SJSA1 (cell line): Measurements from ENCODE around the gene CAMKMT. TPM values are rescaled to one million over a fixed set of nuclear protein-coding genes. Genes with fewer than 3 reads are reported as not detected.

Experiments
- DNase-seq, 2 experiments: peaks; one replicate each; pipeline ENCODE4 v3.0.0-alpha.2; 2015 to 2020; ENCODE audit warnings: low spot score in 2 of 2, low read depth in 1 of 2
- H3K27ac ChIP-seq: fragments of 250-450 bp; sonication (Bioruptor Pico); 2 replicates; pipeline ENCODE4 v1.5.1; 2020; ENCODE audit warnings: mild to moderate bottlenecking, moderate library complexity
- H3K27me3 ChIP-seq: fragments of 250-450 bp; sonication (Bioruptor Pico); replicated peaks from 2 replicates; pipeline ENCODE4 v1.5.1; 2020; ENCODE audit warnings: mild to moderate bottlenecking, moderate library complexity
- H3K36me3 ChIP-seq: fragments of 250-450 bp; sonication (Bioruptor Pico); 2 replicates; pipeline ENCODE4 v1.5.1; 2020; ENCODE audit warnings: mild to moderate bottlenecking
- H3K4me1 ChIP-seq: fragments of 250-450 bp; sonication (Bioruptor Pico); replicated peaks from 2 replicates; pipeline ENCODE4 v1.6.1; 2021; ENCODE audit warnings: mild to moderate bottlenecking
- H3K4me3 ChIP-seq: fragments of 250-450 bp; sonication (Bioruptor Pico); 2 replicates; pipeline ENCODE4 v1.5.1; 2020; ENCODE audit warnings: mild to moderate bottlenecking
- H3K9me3 ChIP-seq: fragments of 250-450 bp; sonication (Bioruptor Pico); replicated peaks from 2 replicates; pipeline ENCODE4 v1.5.1; 2020; ENCODE audit warnings: mild to moderate bottlenecking
- total RNA-seq: library from RNA; depleted of rRNA; stranded (reverse); fragments of >200 nt; shearing (Covaris generic); gene quantifications from 2 replicates; pipeline ENCODE4 v1.2.3, GENCODE V29; 2014

Gene CAMKMT
- total RNA-seq, 1 experiment from 2014 or later, result 4.7 TPM

DNA sequence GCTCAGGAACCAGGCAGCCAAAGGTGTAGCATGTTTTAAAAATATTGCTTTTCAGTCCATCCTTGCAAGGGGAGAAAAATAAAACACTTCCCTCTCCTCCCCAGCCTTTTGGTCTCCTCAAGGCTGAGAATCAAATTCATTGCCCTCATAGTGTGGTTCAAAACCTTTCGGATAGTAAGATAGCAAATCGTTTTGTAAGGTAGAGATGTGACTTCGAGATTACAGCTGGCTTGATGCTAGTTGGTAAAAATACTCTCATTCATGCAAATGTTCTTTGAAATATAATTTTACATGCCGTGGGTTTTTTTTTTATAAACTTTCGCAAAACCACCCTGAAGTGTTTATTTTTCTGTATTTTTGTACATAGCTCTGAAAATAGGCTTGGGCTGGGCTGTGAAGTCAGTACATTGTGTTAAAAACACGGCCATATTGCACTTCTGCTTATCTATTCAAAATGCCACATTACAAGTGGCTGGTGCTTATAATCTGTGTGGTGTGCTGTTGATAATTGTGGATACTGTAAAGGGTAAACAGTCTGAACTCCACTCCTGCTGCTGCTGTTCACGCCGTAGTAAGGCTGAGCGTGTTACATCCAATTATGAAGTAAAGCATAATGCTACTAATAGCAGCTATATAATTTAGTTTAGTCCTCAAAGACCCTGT, 407.7 kb downstream of the CAMKMT start:
- peak in 1 of 2 experiments; percentile 16 for DNase-seq
- Histone ChIP-seq H3K27ac (no peak overlapping the region), H3K9me3 (no peaks in the 10 kb centered on the region), H3K27me3 (peaks cover 3% of the 10 kb centered on the region; the same call in 1 of the 2 replicates), H3K36me3 (no peaks in the 10 kb centered on the region), H3K4me3 (no peak overlapping the region), H3K4me1 (peaks cover 2% of the 10 kb centered on the region; the same call in 1 of the 2 replicates)

DNA sequence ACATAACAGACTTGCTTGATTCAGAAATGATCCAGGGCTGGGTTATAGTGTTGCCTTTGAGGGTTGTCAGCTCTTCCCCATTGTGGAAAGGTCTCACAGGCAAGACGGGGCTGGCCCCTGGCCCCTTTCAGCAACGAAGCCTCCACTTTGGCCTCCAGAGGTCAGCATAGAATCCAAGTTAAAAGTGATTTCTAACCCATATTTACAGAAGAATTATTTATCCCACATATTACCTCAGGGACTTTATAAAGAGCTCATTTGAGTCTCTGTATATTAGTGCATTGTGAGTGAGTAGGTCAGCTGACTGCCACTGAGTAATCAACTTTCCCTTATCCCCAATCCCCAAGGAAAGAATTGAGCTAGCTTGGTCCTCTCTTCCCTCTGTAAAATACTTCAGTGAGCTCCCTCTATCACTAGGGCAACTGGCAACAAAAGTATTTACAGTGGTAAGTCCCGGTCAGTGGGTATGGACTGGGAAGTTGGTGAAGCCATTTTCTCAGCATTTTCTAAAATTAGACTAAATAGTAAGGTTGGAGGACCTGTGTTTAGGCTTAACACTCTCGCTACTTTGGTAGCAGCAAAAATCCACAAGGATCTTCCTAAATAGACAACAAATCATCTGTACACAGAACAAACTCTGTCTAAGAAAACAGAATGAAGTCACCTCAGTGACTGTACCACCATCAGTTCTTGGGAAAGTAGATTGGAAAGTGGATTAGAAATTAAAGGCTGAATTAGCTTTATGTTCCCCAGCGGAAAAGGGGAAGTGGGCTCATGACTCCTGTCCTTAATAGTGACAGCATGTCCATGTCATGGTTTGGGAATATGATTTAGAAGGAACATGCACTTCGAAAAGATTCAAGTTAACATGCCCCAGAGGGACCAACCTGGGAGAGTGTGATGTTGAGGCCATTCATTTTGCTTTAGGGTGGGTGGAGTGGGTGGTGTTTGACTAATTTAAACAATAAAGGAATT, 408.8 kb downstream of the CAMKMT start:
- no peaks in the 10 kb centered on the region for H3K9me3 ChIP-seq
- no peak overlapping the region for H3K27ac ChIP-seq
- no peaks in the 10 kb centered on the region for H3K36me3 ChIP-seq
- 0 out of 2 replicates have a peak, but pooled peaks cover 3% of the 10 kb centered on the region for H3K27me3 ChIP-seq
- H3K4me1 ChIP-seq, result peaks cover 2% of the 10 kb centered on the region; the same call in 1 of the 2 replicates
- DNase-seq, result no peak
- no peak overlapping the region for H3K4me3 ChIP-seq

DNA sequence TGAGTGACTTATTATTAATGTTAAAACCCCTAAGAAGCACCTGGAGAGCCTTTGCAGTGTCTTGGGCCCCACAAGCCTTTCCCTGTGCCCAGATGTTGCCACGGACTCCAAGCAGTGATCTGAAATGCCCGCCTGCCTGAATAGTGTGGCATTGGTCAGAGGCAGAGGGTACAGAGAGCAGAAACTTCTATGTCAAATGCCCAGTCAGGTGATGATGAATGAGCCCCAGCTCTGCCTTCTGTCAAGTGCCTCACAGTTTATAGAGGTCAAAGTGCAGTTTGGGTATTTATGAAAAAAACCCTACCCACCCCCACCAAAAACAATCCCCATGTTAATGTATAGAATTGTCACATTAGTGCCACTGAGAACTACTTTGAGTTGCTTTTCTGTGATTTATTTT, 409.8 kb downstream of the CAMKMT start:
- no peak for DNase-seq
- H3K27me3 ChIP-seq, result 0 out of 2 replicates have a peak, but pooled peaks cover 3% of the 10 kb centered on the region
- no peak overlapping the region for H3K4me3 ChIP-seq
- peaks cover 2% of the 10 kb centered on the region; the same call in 1 of the 2 replicates for H3K4me1 ChIP-seq
- no peaks in the 10 kb centered on the region for H3K36me3 ChIP-seq
- H3K9me3 ChIP-seq, result no peaks in the 10 kb centered on the region
- no peak overlapping the region for H3K27ac ChIP-seq

DNA sequence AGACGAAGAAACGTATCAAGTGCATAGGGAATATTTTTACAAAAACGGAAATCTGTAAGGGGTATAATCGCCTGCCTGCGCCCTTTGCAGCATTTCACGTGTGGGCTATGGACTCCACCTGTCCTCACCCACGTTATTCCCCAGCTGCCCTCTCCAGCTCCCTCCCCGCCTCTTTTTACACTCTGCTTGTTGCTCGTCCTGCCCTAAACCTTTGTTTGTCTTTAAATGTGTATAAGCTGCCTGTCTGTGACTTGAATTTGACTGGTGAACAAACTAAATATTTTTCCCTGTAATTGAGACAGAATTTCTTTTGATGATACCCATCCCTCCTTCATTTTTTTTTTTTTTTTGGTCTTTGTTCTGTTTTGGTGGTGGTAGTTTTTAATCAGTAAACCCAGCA, 410.4 kb downstream of the CAMKMT start:
- Histone ChIP-seq H3K27me3 (0 out of 2 replicates have a peak, but pooled peaks cover 3% of the 10 kb centered on the region), H3K27ac (no peak overlapping the region), H3K4me3 (no peak overlapping the region), H3K4me1 (peaks cover 2% of the 10 kb centered on the region; the same call in 1 of the 2 replicates), H3K9me3 (no peaks in the 10 kb centered on the region), H3K36me3 (no peaks in the 10 kb centered on the region)
- no peak for DNase-seq

DNA sequence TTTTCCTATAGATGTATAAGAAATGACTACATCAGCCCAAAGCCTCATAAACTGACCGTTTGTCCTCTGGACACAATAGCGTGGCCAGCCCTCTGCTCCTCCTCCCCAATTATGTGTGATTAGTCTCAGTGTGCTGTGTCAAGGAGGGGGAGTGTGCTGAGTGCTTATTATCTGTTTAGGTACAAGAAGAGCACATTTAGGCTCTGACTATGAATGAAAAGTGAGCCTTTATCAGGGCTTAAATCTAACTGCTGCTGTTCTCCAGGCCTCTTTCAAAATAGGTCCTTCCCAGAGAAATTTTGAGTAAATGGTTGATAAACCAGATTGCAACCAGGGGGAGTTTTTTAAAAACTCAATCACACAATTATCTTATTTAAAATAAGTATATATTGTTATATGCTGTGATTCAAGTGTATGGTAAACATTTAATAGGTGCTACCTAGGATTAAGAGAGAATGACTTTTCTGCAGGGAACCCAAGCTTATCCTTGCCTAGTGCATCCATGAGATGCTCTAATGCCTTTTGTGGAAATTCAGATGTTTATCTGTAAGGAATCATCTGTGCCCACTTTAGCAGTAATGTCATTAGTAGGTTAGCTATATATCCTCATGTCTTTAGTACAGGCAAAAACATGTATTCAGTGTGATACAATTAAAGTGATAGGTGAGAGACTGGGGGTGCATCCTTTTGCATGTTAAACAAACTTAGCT, 411.1 kb downstream of the CAMKMT start:
- 0 out of 2 replicates have a peak, but pooled peaks cover 3% of the 10 kb centered on the region for H3K27me3 ChIP-seq
- H3K27ac ChIP-seq, result no peak overlapping the region
- no peak for DNase-seq
- H3K4me3 ChIP-seq, result no peak overlapping the region
- H3K9me3 ChIP-seq, result no peaks in the 10 kb centered on the region
- H3K4me1 ChIP-seq, result peaks cover 2% of the 10 kb centered on the region; the same call in 1 of the 2 replicates
- H3K36me3 ChIP-seq, result no peaks in the 10 kb centered on the region

DNA sequence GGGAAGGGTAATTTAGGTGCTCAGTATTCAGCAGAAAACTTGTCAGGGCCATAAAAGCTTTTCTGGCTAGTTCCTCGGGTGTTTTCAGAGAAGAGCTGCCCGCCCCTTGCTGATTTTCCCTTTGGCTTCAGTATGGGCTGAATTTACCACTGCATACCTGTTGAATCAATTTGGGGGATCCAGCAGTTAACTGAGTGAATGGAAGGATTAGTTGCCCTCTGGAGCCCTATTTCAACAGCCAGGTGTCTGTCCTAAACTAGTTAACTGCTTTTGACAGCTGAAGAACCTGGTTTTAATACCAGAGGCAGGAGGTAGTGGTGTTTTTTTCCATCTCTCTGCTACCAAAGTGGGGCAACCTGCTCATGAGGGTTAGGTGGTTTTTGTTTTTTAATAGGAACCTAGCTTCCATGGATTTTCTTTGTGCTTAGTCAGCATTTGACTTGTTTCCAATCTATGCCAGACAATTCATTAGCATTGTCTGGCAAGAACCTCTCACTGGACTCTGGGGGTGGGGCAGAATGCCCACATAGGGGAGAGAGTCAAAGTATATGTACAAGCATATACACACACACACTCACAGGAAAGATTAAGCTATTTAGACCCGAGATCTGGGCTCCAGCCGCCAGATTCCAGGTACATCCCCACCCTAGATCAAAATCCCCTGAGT, 413.2 kb downstream of the CAMKMT start:
- H3K4me3 ChIP-seq, result no peak overlapping the region
- H3K4me1 ChIP-seq, result no peaks in the 10 kb centered on the region
- H3K36me3 ChIP-seq, result no peaks in the 10 kb centered on the region
- DNase-seq, result no peak
- H3K27me3 ChIP-seq, result 0 out of 2 replicates have a peak, but pooled peaks cover 3% of the 10 kb centered on the region
- H3K27ac ChIP-seq, result no peak overlapping the region
- no peaks in the 10 kb centered on the region for H3K9me3 ChIP-seq

GRCh38 chr2:44777036-44777435, 415.3 kb downstream of the CAMKMT start:
- 0 out of 2 replicates have a peak, but pooled peaks cover 3% of the 10 kb centered on the region for H3K27me3 ChIP-seq
- no peak overlapping the region for H3K4me3 ChIP-seq
- H3K9me3 ChIP-seq, result no peaks in the 10 kb centered on the region
- H3K4me1 ChIP-seq, result no peaks in the 10 kb centered on the region
- DNase-seq, result no peak
- no peaks in the 10 kb centered on the region for H3K36me3 ChIP-seq
- no peak overlapping the region for H3K27ac ChIP-seq

- Histone ChIP-seq H3K27ac (no peak overlapping the region), H3K4me1 (no peaks in the 10 kb centered on the region), H3K27me3 (0 out of 2 replicates have a peak, but pooled peaks cover 3% of the 10 kb centered on the region), H3K9me3 (no peaks in the 10 kb centered on the region), H3K36me3 (no peaks in the 10 kb centered on the region), H3K4me3 (no peak overlapping the region)
- DNase-seq, result peak in 1 of 2 experiments; percentile 26
Measured at GRCh38 chr2:44777537-44777936, 415.8 kb downstream of the CAMKMT start.

GRCh38 chr2:44778221-44778654, 416.5 kb downstream of the CAMKMT start:
- no peaks in the 10 kb centered on the region for H3K4me1 ChIP-seq
- no peak for DNase-seq

DNA sequence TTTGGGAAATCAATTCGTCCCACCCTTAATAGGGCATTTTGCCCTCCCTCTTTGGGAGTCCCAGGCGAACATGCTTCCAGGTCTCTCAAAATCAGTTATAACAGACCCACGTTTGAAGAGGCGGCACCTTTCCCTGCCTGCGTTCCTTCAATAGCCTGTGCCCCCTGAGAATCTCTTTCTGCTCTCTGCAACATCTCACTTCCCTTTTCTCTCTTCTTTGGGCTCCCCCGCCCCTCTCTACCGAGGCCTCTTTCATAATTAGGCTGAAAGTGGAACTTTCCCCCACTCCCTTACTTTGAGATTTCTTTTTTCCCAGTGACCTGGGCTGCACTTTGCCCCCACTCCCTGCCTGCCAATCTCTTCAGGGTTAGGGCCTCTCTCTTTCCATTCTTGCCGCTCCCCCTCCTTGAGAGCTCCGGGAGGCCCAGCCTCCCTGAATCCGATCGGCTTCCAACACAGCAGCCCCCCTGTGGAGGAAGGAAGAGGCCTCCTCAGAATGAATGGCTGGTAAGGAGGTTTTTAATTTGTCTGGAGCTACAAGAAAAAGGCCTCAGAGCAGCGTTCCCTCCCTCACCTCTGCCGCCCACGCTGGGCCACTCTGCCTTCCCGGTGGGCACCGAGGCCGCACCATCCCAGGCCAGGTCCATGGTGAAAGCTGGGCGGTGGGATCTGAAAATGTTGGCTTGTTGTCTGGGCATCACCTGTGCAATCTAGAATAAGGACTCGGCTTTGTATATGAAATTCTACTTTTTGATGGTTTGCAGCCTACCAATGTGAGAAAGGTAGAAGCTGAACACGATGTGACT, 417.1 kb downstream of the CAMKMT start:
- H3K9me3 ChIP-seq, result no peaks in the 10 kb centered on the region
- DNase-seq, result no peak
- 0 out of 2 replicates have a peak, but pooled peaks cover 3% of the 10 kb centered on the region for H3K27me3 ChIP-seq
- H3K36me3 ChIP-seq, result no peaks in the 10 kb centered on the region
- no peak overlapping the region for H3K27ac ChIP-seq
- no peak overlapping the region for H3K4me3 ChIP-seq
- peaks cover 6% of the 10 kb centered on the region for H3K4me1 ChIP-seq

More at GRCh38 chr2:44778221-44778654, 416.5 kb downstream of the CAMKMT start:
- H3K36me3 ChIP-seq, result no peaks in the 10 kb centered on the region
- no peaks in the 10 kb centered on the region for H3K9me3 ChIP-seq
- no peak overlapping the region for H3K27ac ChIP-seq
- H3K27me3 ChIP-seq, result 0 out of 2 replicates have a peak, but pooled peaks cover 3% of the 10 kb centered on the region
- no peak overlapping the region for H3K4me3 ChIP-seq

- Histone ChIP-seq H3K27me3 (no peaks in the 10 kb centered on the region), H3K4me1 (peaks cover 7% of the 10 kb centered on the region), H3K27ac (no peak overlapping the region), H3K36me3 (no peaks in the 10 kb centered on the region), H3K9me3 (no peaks in the 10 kb centered on the region), H3K4me3 (no peak overlapping the region)
- DNase-seq, result no peak
Measured at GRCh38 chr2:44779793-44780192, 418.0 kb downstream of the CAMKMT start.

GRCh38 chr2:44780406-44780805, 418.7 kb downstream of the CAMKMT start:
- H3K27me3 ChIP-seq, result no peaks in the 10 kb centered on the region
- no peak overlapping the region for H3K4me3 ChIP-seq
- H3K9me3 ChIP-seq, result no peaks in the 10 kb centered on the region
- H3K36me3 ChIP-seq, result no peaks in the 10 kb centered on the region
- H3K4me1 ChIP-seq, result peaks cover 7% of the 10 kb centered on the region
- H3K27ac ChIP-seq, result no peak overlapping the region
- DNase-seq, result no peak
